C1 segment of cervical spinal cord (tissue), 14 donors: Measurements from ENCODE around the gene MYL10.

Experiments used
- DNase-seq, 14 donors: peaks; one replicate each; lab custom pipeline; 2025; lab: John Stamatoyannopoulos, UW

Gene MYL10

GRCh38 chr7:101597941-101598340 is 31.2 kb downstream of the MYL10 start:
- DNase-seq: no peak

- no peak for DNase-seq
Observed at GRCh38 chr7:101596898-101597297, 32.2 kb downstream of the MYL10 start.

DNA sequence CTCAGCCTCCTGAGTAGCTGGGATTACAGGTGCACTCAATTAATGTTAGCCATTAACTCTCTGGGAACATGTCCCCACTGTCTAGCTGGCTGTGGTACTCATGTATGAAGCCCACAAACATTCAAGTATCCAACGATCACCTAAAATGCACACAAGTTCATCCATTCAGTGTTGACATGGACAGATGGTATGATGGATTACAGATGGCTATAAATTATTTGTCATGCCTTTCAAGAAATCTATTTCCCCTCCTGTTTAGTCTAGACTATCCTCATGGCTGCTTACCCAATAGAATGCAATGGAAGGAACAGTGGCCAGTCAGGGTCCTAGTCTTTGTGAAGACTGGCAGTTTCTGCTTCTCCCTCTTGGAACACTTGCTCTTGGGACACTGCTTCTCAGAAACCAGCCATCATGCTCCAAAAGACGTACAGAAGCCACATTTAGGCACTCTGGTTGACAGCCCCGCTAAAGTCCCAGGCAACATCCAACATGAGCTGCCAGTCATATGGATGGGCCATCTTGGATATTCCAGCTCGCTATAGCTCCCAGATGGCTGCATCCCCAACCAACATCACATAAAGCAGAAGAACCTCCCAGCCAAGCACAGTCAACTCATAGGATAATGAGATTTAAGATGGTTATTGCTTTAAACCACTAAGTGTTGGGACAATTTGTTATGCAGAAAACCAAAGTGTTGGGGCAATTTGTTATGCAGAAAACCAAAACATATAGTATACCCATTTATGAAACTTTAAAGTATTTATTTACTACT is 33.1 kb downstream of the MYL10 start:
- no peak for DNase-seq

GRCh38 chr7:101595246-101595645 is 33.9 kb downstream of the MYL10 start:
- no peak for DNase-seq

DNA sequence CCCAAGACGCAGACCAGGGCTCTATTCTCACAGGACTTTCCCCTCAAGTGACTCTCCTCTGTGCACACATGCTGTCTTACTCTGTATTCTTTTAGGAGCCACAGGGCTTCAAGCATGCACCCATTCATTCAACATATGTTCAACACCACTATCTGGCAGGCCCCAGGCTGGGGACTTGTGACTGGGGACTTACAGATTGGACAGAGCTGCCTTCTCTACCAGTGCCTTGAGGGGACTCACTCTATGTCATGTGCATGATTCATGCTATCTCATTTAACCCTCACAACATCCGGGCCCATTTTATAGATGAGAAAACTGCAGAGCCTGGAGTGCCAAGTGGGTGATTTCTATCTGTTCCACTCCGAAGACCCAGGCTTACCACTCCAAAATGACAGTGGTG is 34.3 kb downstream of the MYL10 start:
- no peak for DNase-seq

DNA sequence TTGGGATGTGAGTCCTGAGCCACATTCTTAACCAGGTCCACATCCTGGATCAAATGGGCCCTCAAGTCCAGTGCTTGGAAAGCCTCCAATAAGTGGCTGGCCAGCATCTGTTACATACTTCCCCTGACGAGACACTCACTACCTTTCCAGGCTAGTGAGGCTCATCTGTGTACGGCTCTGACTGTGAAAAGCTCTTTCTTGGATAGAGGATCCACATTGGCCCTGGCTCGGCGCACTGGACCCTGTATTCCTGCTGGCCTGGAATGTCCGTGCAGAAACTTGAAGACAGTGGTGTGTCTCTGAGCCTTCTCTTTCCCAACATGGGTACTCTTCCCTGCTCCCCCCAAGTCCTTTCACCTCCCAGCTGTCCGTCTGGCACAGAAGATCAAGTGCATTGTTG is 35.5 kb downstream of the MYL10 start:
- DNase-seq: no peak

- no peak for DNase-seq
Observed at GRCh38 chr7:101591504-101591903, 37.6 kb downstream of the MYL10 start.

DNA sequence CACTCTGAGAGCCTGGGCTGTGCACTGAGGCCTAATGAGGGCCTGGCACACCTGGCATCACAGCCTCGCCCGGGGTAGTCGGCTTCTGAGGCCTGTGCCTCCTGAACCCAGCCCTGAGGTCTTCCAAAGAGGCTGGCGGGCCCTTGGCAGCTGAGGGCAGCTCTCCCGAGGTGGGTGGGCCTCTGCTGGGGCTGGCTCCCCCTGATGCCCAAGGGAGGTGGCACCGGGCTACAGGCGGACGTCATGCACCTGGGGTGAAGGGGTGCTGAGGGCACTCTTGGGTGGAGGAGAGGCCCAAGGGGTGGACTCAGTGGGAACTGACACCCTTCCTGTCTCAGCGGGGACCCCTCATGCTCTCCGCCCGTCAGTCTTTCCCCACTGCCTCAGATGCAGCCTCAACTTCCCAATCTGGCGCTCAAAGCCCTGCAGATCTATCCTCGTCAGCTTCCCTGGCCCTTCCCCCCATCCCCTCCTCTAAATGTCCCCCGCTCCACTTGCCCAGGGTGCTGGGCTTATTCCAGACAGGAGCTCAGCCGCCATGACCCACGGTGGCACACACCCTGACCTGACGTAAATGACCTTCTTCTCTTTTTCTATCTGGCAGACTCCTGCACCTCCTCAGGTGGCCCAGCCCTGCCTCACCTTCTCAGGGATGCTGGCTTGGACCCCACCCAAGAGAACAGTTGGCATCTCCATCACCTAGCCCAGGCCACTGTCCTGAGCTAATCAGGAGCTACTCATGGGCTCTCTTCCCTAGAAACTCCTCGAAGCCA is 38.2 kb downstream of the MYL10 start:
- DNase-seq: no peak

- DNase-seq: no peak
Observed at GRCh38 chr7:101589976-101590662, 39.0 kb downstream of the MYL10 start.

- DNase-seq: no peak
Observed at GRCh38 chr7:101589052-101589451, 40.0 kb downstream of the MYL10 start.

DNA sequence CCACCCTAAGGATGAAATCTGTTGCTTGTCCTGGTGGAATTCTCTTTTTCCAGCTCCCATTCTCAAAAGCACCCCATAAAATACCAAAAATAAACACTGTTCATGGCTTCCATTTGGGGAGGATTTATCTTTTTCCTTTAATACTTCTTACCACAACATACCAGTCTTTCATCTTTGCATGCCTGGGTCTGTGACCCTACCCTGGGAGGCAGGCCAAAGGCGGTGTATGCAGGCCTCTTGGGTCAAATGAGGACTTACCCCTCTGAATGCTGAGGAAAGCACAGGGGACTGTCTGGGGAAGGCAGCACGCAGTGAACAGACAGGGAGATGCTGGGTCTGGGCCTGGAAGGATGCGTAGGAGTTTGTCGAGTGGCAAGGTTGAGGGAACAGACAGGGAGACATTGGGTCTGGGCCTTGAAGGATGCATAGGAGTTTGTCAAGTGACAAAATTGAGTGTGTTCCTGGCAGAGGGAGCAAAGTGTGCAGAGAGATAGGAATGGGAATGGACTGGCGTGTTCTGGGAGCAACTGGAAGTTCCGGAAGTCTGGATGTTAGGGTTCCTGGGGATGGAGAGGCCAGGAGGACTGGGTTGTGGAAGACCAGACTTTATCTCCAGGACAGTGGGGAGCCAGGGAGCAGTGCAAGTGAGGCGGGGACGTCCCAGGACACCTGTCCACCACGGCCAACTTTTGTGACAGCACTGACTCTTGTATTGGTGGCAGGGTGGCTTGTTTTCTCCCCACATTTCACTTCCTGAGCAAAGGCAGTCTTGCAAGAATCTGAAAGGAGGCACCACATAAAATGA is 40.8 kb downstream of the MYL10 start:
- no peak for DNase-seq

GRCh38 chr7:101586906-101587677 is 42.0 kb downstream of the MYL10 start:
- DNase-seq: no peak

DNA sequence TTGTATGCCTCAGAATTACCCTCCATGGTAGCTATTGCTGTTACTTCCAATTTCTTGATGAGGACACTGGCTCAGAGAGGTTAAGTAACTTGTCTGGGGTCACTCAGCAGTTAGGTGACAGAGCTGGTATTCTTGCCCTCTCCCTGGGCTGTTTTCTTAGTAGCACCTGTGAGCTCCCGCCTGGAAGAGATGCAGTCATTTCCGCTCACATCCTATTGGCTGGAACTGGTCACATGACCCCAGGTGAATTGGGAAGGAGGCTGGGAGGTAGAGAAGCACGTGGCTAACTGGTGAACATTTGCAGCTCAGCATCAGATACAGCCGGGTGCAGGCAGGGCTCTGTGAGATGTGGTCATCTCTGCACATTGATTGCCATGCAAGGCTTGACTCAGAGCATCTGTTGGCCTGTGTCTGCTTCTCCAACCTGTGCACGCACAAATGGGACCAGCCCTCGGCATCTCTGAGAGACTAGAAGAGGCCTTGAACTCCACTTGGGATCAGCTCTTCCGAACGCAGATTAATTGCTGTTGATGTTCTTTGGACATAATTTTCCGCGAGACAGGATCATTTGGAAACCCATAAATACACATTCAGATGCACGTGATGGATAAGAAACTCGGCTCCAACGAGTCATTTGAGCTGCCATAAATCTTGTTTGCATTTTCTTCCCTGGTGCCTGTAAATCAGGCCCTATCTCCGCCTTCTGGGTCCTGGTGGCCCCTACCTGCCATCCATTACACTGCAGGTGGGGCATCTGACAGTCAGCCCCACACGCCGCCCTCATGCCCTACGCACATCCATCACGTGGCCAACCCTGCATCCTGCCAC is 42.8 kb downstream of the MYL10 start:
- DNase-seq: no peak

DNA sequence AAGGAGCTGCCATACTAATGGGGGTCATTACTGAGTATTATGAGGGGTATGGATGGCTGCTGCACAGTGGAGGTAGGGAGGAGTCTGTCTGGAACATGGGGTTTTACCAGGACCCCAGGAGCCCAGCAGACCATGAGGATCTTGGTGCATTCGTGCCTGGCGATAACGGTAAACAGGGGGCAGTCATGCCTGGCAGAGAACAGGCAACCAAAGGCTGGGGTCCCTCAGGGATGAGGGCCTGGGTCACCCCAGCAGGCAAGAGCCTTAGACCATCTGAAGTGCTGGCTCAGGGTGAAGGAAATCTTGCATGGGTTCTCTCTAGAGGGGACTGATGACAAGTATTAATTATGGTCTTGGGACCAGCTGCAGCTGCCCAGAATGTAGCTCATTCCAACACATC is 46.1 kb downstream of the MYL10 start:
- DNase-seq: no peak

GRCh38 chr7:101581891-101582290 is 47.2 kb downstream of the MYL10 start:
- DNase-seq: no peak

DNA sequence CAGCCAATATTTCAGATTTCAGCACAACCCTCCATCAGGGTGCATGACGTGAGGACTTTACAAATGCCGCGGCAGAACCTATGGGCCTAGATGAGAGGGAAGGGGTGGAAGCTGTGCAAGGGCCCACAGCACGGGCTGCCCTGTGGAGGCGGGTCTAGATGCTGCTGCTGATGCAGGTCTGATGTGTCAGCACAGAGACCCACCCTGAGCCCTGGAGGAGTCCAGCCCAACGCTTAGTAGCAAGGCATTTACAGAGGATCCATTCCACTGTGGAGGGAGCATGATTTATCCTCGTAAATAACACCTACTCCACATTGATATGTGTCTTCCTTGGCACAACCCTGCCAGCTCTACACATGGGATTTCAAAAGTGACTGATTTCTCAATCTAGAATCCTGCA is 48.5 kb downstream of the MYL10 start:
- DNase-seq: no peak

DNA sequence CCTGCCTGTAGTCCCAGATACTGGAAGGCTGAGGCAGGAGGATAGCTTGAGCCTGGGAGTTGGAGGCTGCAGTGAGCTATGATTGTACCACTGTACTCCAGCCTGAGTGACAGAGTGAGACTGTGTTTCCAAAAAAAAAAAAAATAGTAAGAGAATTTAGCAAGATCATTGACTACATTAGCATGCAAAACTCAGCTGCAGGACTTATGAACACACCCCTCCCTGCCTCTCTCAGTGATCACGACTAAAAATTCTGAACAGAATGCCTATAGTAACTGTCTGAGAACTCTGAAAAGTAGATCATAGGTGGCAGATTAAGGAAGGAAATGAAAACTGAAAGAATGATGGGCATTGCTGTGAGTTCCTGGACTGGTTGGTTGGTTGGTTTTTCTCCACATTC is 50.5 kb downstream of the MYL10 start:
- DNase-seq: no peak

DNA sequence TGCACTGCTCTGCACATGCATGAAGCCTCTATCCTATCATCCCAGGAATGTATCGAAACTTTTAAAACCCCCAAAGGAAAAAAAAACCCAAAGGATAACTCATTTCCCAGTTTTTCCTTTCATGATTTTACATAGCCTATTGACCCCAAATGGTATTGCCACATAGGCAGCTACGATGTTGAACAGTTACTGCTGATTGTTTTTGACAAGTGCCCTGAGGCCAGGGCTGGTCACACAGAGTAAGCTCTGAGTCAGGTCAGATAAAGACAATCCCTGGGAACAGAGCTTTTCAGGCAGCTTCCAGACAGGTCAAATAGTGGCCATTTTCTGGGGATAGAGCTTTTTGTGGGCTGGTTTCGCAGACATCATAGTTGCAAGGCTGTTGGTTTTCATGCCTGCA is 52.1 kb downstream of the MYL10 start:
- DNase-seq: no peak

- no peak for DNase-seq
Observed at GRCh38 chr7:101575721-101576120, 53.4 kb downstream of the MYL10 start.

- no peak for DNase-seq
Observed at GRCh38 chr7:101575168-101575567, 53.9 kb downstream of the MYL10 start.
